Measurements from ENCODE around the gene SUFU. TPM values are rescaled to one million over a fixed set of nuclear protein-coding genes. Genes with fewer than 3 reads are reported as not detected.

Gene SUFU
- total RNA-seq, 1 donor from 2014 or later: 29.4 TPM

GRCh38 chr10:102630663-102631062 lies 126.9 kb downstream of the SUFU start:
- no peak for TF ChIP-seq CTCF (conservative IDR thresholded peaks at IDR 0.05)
- H3K9me3 Mint-ChIP-seq: no peaks in the 10 kb centered on the region
- no peak overlapping the region for H3K4me3 Mint-ChIP-seq
- no peaks in the 10 kb centered on the region for H3K27me3 Mint-ChIP-seq
- H3K36me3 Mint-ChIP-seq: peaks cover 5% of the 10 kb centered on the region
- H3K27ac Mint-ChIP-seq: peak overlapping the region; percentile 12
- no peak for DNase-seq (ENCODE audit: extremely low spot score, unreplicated experiment)
- peaks cover 56% of the 10 kb centered on the region for H3K4me1 Mint-ChIP-seq (ENCODE audit: unreplicated experiment)

GRCh38 chr10:102631525-102632393 lies 128.0 kb downstream of the SUFU start:
- no peak overlapping the region for H3K4me3 Mint-ChIP-seq
- no peak for DNase-seq (ENCODE audit: extremely low spot score, unreplicated experiment)
- TF ChIP-seq CTCF (conservative IDR thresholded peaks at IDR 0.05): no peak
- H3K27me3 Mint-ChIP-seq: no peaks in the 10 kb centered on the region
- H3K27ac Mint-ChIP-seq: no peak overlapping the region
- peaks cover 54% of the 10 kb centered on the region for H3K4me1 Mint-ChIP-seq (ENCODE audit: unreplicated experiment)
- peaks cover 5% of the 10 kb centered on the region for H3K36me3 Mint-ChIP-seq
- H3K9me3 Mint-ChIP-seq: no peaks in the 10 kb centered on the region

GRCh38 chr10:102632394-102633111 lies 128.8 kb downstream of the SUFU start:
- Mint-ChIP-seq H3K36me3 (no peaks in the 10 kb centered on the region), H3K4me3 (peak overlapping the region; percentile 52), H3K27ac (peak overlapping the region; percentile 76), H3K9me3 (no peaks in the 10 kb centered on the region), H3K27me3 (no peaks in the 10 kb centered on the region), H3K4me1 (ENCODE audit: unreplicated experiment) (peaks cover 46% of the 10 kb centered on the region)
- DNase-seq (ENCODE audit: extremely low spot score, unreplicated experiment): no peak
- TF ChIP-seq CTCF (conservative IDR thresholded peaks at IDR 0.05): no peak

- Mint-ChIP-seq H3K4me3 (no peak overlapping the region), H3K36me3 (no peaks in the 10 kb centered on the region), H3K9me3 (no peaks in the 10 kb centered on the region), H3K4me1 (ENCODE audit: unreplicated experiment) (peaks cover 39% of the 10 kb centered on the region), H3K27ac (peak overlapping the region; percentile 76), H3K27me3 (no peaks in the 10 kb centered on the region)
- no peak for TF ChIP-seq CTCF (conservative IDR thresholded peaks at IDR 0.05)
- no peak for DNase-seq (ENCODE audit: extremely low spot score, unreplicated experiment)
These were observed 129.5 kb downstream of the SUFU start for GRCh38 chr10:102633287-102633686.

- no peak overlapping the region for H3K4me3 Mint-ChIP-seq
- no peaks in the 10 kb centered on the region for H3K9me3 Mint-ChIP-seq
- H3K4me1 Mint-ChIP-seq (ENCODE audit: unreplicated experiment): peaks cover 39% of the 10 kb centered on the region
- no peaks in the 10 kb centered on the region for H3K36me3 Mint-ChIP-seq
- H3K27me3 Mint-ChIP-seq: no peaks in the 10 kb centered on the region
- H3K27ac Mint-ChIP-seq: peak overlapping the region; percentile 93
- DNase-seq (ENCODE audit: extremely low spot score, unreplicated experiment): no peak
- TF ChIP-seq CTCF (conservative IDR thresholded peaks at IDR 0.05): no peak
These were observed 130.1 kb downstream of the SUFU start for GRCh38 chr10:102633848-102634247.

All from type B pancreatic cell (in vitro differentiated cells).